ENCODE measurements around the gene ENC1. TPM values are rescaled to one million over a fixed set of nuclear protein-coding genes. Genes with fewer than 3 reads are reported as not detected.

ENC1 gene
- total RNA-seq, 1 experiment from 2014 or later: 48.1 TPM

DNA sequence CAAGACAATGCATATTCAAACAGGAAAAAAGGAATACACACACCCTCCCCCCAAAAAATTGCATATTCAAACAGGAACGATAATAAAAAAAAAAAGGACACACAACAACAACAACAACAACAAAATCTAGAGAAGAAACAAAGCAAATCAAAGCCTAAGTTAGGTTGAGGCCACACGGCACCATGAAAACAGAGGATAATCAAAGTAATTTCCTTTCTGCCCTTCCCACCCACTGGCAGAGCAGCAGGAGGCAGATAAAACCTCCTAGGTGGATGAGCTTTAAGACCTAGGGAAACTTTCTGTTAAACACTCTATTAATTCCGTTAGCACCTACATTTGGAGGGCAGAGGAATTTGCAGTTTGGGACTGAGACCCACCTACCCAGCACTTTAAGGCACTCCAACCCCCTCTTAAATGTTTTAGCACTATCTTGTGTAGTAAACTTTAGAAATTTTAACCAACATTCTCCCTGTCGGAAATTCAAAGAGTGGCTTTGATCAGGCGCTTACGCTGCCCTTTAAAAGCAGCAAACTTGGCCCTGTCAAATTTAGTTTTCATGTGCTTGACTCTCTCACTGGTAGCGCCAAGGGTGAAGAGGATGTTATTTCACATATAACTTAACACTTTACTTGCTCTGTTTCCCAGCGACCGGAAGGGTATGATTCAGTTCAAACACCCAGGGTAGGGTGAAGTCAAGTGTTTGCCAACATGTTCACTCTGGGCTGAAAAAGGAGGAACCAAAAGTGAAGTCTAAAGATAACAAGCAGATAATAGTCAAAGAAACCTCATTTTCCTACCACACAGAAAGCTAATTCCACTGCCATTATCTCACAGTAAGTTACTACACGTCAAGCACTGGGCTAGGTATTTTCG, 9.2 kb downstream of the ENC1 start:
- DNase-seq (ENCODE audit: low read depth): peak; percentile 88

DNA sequence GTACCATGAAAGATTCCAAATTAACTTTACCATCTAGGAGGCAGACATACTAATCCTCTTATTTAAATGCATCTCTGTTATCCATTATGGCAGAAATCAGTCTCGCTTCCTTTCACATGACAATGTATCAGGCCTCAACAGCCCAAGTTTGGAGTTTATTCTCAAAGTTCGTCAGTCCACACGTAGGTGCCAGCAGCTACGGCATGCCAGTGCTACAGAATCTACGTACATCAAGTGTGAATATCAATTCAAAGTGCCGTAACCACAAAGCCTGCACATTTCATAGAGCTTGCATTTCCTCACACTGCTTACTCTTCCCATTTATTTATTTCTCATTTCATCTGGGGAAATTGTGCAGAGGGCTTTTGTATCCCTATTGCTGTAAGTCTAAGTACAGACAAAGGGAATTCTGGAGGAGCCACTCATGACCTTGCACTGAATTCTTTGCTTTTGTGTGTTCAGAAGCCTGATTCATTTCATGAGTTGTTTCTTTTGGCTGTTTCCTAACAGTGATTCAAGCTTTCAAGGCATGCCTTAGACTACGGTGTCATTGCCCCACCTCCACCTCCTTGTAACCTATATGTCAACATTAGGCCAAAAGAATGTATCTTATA, 10.0 kb downstream of the ENC1 start:
- peak; percentile 80 for DNase-seq (ENCODE audit: low read depth)

DNA sequence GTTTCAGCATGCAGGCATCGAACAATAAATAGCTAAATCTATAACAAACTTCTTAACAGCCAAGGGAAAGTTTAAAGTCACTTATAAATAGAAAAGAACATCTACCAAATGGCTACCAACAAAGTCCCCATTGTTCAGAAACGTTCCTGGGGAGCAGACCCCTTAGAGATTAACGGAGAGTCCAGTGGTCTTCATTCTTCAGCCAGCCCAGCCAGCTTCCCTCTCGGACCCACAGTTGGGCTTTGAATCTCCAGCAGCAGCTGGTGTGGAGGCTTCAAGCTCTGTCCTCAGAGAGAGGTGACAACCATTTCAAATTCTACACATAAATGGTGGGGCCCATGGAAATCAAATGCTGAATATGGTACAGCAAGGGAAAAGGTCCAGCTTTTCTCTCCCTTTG, 11.2 kb downstream of the ENC1 start:
- no peak for DNase-seq (ENCODE audit: low read depth)

DNA sequence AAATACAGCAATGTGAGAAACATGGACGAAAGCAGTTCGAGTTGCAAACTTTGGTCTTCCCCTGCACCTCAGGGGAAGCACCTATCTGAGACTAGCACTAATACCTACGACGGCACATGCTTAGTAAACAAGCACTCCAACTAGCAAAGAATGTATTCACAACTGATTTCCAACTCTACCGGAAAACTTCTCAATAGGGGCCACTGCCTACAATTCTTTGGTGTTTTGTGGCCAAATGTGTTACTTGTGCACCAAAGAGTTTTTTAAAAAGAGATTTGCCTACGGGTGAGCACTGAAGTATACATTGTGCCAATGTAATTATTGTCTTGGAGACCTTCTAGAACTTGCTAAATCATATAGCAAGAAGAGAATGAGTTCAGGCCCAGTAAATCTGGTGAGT, 12.2 kb downstream of the ENC1 start:
- no peak for DNase-seq (ENCODE audit: low read depth)

DNA sequence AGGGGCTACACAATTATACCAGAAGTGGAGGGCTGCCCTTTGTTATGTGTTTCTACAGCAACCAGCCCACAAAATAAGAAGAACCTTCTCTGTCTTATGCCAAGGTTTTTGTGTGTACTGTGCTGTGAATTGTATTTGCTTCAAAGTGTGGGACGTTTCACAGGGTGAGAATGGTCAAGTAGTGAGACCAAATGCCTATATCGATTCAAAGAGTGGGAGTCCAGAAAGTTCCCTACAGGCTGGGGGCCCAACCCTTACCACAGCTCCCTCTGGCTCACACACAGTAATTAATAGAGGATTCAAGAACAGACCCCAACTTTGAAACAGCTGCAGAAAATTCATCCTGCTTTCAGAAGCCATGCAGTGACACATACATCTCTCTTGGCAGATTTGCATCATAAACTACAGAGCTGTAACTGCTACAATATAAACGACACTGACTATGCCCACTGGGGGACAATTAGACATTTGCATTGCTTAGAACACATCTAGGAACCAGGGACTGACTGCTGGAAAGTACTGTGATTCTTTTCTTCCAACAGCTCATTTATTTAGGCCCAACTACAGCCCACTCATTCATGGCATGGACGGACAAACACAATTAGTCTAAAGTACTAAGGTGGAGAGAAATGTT, 12.8 kb downstream of the ENC1 start:
- no peak for DNase-seq (ENCODE audit: low read depth)

DNA sequence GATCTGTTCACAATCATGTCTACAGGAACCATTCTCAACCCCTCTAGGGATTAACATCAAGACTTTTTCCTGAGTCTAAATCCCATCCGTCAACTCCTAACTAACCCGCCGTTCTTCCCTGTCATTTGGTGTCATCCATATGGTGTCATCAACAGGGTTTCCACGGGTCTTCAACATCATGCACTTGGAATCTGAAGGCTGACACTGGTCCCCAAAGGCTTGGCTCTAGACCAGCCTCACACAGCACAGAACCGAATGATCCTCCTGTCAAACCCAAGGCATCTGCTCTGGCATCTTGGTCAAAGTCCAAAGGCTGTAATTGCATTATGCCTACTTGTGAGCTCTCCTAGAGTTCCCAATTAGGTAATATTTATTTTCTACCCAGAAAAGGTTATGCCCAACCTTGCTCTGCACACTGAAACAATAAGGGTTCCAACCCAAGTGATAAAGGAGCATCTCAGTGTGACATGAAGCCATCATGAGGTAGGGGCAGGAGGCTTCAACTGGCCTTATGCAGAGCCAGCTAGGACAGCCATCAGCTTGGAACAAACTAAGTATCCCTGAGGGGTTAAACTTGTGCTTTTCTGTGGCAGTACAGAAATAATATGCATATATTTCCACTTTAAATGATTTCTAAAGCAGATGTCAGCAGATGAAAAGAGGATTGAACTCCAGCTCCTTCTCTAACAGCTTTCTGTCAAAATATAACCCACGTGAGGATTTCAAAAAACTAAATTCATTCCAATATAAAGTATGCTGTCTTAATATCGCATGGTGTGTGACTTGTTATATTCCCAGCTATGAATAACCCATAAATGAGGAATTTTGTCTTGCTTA, 13.9 kb downstream of the ENC1 start:
- DNase-seq (ENCODE audit: low read depth): peak; percentile 58

DNA sequence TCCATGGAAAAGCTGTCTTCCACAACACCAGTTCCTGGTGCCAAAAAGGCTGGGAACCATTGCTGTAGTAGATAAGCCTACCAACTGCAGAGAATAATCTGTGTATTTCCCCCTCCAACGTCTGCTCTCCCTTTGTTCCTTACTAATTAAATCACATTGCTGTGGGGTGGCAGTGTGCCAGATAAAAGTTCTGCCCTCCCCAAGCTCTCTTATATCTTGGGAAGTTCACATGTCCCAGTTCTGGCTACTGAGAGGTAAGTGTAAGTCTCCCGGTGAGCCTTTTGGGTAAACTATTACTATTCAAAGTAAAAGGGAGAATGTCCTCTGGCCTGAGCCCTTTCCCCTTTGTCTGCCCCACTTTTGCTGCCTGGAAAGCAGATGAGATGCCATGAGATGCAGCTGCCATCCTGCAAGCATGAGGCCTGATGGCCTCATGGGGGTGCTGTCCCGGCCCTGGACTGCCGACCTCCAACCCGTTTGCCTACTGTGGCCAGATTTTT, 14.7 kb downstream of the ENC1 start:
- peak; percentile 80 for DNase-seq (ENCODE audit: low read depth)

DNA sequence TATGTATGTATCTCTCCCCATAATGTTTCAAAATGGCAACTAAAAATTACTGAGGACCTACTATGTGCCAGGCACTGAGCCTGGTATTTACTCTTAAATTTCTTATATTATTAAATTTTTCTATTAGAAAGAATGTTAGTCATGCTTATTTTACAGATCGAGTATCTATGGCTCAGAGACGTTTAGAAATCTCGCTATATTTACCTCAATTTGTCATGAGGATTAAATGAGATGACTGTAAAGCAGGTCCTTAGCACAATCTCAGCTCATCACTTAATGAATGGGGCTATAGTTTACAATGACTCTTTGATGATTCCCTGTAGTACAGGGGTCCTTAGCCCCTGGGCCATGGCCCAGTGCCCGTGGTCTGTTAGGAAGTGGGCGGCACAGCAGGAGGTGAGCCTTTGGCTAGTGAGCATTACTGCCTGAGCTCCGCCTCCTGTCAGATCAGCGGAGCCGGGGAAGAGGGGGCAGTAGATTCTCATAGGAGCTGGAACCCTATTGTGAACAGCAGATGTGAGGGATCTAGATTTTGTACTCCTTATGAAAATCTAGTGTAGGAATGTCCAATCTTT, 15.5 kb downstream of the ENC1 start:
- DNase-seq (ENCODE audit: low read depth): no peak

DNA sequence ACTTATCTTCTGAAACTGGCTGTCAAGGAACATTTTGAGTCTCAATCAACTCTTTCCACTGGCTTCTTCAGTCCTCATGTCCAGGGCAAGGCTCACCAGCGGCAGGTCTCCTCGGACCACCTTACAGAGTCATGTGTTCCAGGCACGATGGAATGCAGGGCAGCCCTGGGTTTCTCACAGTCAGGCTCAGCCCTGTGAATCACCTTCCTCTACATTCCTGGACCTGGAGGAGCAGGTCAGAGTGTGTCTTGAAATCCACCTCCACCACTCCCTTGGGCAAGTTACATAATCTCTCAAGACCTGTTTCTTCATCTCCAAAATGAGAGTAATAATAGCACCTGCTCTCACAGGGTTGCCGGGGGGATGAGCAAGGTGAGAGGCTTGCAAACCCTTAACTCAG, 16.0 kb downstream of the ENC1 start:
- DNase-seq (ENCODE audit: low read depth): peak; percentile 61

DNA sequence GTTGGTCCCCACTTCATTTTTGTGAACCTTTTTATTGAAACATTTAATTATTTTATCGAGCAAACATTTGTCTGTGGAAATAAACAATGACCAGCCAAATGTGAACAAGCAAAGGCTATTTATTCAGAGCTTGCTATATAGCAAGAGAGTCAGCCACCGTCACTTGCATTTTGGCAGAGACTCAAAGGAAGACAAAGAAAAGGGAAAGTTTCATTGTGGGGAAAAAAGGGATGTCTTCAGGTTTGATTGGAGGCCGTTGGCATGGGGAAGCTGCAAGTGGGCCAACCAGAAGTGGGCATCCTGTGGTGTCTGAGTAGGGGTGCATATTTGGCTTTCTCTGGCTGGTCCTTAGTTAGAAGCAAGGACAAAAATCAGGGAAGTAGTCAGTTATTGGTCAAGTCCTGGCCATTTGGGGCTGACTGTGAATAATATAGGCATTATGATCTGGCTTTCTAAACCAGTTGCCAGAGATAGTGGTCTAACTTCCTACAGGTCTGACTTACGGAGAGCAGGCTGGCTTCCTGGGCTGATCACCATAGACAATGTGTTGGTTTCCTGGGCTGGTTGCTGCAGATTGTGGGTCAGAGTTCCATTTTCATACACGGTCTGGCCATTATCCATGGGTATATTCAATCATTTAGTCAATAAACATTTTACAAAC, 16.6 kb downstream of the ENC1 start:
- DNase-seq (ENCODE audit: low read depth): no peak

DNA sequence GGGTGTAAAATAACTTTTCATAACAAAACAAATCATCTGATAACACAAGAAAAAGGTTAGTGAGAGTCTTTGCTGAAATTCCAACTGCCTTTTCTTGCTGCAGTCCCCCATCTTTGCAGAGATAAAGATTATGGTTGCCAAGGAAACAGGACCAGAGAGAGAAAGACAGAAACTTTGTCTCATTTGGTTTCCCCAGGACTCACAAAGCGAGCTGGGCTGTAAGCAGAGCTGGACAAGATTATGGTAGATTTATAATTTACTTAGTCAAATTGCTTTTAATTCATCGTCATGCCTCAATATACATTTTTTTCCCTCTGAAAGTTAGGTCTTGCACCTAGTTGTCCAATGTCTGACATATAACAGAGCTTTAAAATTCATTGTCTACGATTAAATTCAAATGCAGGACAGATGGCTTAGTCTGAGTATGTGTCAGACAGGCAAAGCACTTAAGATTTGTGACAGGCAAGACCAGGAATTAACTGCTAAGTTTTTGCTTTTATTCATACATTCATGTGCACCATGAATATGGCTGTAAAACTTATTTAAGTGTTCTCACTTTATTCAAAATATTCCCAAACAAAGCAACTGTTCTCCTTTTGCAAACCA, 17.4 kb downstream of the ENC1 start:
- DNase-seq (ENCODE audit: low read depth): no peak

DNA sequence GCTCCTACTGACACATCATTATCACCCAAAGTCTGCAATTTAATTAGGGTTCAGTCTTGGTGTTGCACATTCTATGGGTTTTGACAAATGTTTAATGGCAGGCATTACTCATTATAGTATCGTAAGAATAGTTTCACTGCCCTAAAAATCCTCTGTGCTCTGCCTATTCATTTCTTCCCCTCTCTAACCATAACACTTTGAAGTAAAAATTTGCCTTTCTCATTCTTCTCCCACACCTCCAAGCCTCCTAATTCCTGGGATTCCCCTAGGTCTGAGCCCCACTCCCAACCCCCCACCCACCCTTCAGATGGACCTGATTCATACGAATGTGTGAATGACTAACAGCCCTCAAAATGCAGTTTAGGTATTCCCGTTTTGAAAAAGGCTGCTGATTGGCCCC, 18.4 kb downstream of the ENC1 start:
- peak; percentile 35 for DNase-seq (ENCODE audit: low read depth)

DNA sequence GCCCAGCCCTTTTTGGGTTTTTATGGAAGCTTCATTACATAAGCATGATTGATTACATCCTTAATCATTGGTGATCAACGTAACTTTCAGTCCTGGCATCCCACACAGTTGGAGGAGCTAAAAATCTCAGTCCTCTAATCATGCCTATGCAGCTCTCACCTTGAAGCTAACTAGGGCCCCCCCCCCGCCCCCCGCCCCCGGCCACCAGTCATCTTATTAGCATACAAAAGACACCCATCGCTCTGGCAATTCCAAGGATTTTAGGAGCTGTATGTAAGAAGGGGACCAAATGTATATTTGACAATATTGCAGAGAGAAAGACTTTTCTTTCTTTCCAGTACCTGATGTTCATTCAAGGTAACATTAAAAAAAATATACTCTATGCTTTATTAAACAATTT, 19.0 kb downstream of the ENC1 start:
- DNase-seq (ENCODE audit: low read depth): no peak

DNA sequence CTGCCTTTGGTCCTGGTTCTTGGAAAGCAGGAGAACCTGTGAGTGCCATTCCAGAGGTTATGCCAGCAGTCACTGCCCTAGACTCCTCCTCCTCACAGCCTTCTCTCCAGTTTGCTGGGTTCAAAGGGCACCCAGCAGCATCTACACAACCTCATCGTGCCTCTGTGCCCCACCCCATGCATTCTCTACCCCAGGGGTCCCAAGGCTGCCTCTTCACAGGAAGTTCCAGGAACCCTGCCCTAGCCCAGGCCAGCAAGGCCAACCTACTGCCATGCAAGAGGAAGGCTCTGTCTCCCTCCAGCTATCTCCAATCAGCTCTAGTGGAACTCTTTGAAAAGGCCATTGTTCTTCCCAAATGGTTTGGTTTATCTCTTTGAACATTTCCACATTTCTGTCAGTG, 21.2 kb downstream of the ENC1 start:
- DNase-seq (ENCODE audit: low read depth): no peak

DNA sequence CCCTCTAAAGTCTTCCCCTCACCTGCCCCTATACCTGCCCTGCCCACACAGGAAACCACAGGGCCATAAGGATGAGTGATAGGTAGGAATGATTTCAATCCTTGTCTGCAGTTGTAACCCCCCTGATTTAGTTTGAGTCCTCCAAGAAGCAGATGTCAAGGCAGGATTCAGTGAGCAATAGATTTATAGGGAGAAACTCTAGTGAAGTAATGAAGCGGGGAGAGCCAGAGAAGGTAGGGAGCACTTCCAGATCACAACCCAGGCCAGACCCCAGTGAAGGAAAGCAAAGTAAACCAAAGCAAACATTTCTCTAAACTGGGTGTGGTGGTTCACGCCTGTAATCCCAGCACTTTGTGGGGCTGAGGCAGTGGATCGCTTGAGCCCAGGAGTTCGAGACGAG, 22.4 kb downstream of the ENC1 start:
- DNase-seq (ENCODE audit: low read depth): no peak

DNA sequence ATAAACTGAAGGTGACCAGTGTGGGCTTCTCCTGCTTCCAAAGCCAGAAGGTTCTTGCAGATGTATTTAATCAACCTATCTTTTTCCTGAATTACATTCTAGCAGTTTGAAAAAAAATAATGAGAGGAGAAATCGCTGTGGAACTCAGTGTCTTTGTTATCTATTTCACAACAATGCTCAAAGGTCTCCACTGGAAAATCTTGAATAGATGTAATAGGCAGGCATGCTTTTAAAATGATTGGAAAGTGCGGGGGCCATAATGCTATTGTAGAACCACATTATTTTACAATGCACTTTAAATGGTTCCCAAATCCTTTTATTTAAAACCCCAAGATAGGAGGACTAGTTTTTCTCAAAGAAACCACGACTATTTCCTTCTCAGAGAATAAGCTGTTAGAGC, 23.3 kb downstream of the ENC1 start:
- DNase-seq (ENCODE audit: low read depth): no peak

DNA sequence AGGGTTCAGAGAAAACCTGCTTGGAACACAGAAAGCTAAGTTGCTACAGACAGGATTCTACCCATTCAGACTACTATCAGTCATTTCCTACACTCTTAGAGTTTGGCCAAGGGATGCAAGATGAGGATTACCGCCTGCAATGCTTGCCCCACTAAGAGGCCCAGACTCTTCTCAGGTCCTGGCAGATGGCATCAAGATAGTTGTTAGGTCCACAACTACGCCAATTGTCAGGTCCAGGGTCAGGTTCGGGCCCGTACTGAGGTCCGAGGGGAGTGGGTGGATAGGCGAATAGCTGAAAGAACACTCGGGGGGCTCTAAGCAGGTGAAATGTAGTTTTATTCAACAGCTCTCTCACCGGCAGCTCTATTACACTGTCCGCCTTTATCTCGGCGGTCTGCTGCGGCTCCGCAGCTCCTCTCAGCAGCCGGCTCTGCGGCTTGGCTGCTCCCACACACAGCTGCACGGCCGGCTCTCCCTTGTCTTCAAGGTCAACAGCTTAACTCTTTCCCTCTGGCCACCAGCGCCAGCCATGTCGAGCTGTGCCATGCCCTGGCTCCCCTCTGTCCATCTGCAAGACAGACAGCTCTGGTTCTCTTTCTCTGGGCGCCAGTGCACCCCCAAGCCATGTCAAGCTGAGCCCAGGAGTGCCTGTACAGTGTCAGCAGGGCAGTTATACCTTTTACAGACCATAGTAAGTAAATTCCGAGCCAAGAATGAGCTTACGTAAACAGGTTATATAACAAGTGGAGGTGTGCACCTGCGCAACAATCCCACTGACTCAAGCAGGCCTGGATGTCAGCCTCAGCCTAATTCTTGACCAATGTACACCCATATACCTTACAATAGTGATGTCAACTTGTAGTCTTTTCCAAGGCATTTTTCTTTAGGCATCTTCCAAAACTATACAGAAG, 24.0 kb downstream of the ENC1 start:
- DNase-seq (ENCODE audit: low read depth): no peak

DNA sequence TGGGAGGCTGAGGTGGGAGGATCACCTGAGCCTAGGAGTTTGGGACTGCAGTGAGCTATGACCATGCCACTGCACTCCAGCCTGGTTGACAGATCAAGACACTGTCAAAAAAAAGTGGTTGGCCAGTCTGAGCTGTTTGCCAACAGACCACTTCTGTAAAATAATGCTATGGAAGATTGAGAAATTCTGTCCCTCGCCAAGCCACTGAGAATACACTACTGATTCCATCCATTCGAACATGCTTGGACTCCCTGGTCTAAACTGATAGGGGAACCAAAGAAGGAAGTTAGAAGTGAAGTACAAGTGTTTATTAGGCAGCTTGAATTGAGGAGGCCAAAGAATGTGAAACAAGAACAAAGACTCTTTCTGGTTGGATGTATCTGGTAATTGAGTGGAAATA, 27.2 kb downstream of the ENC1 start:
- no peak for DNase-seq (ENCODE audit: low read depth)

DNA sequence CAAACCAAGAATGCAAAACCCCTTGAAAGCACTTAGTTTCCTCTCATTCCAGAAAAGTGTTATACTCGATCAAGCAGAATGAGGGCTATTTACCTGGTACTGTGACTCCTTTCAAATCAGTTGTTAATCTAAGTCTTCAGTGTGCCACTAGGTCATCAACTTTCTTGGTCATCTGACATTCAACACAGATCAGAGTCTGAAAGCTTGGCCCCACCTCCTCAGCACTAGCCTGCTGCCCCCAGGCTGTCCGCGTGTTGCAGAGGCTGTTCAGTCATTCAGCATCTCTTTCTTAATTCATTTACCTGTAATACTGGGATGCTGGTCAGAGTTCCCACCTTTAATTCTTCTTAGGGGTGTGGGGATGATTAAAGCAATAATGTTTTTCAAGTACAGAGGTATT, 28.5 kb downstream of the ENC1 start:
- DNase-seq (ENCODE audit: low read depth): no peak
